Skin epidermis (tissue), 12 donors: Measurements from ENCODE around the gene EFCAB14.
"Not testable (repeated sequence)": the region's sequence is repeated elsewhere in the genome, so short reads cannot be mapped to it uniquely, and the experiment has no call there.

ENCODE experiments used
- H3K27ac ChIP-seq, 21 experiments: fragments of 200-600 bp; sonication (generic) in 11 of 21; one replicate each; pipeline ENCODE4 v1.5.0; 2020; ENCODE audit warnings: mild to moderate bottlenecking in 3 of 21, inconsistent platforms in 2 of 21, moderate library complexity in 2 of 21
- H3K4me3 ChIP-seq, 7 experiments: fragments of 200-600 bp; sonication (generic) in 2 of 7; one replicate each; pipeline ENCODE4 v1.5.0; 2020; ENCODE audit warnings: inconsistent platforms in 2 of 7, mild to moderate bottlenecking in 2 of 7, moderate library complexity in 1 of 7

EFCAB14 gene

GRCh38 chr1:46718727-46719622, at the start of gene EFCAB14:
Gene EFCAB14, minus strand, starts transcription at chr1:46719114. Its CDS starts 1,027 bp downstream, at chr1:46718087.
- Histone ChIP-seq H3K27ac (peak within 1 kb of the TSS; percentile 76 to 98 (median 94)), H3K4me3 (peak within 1 kb of the TSS; percentile 65 to 99 (median 92))

- Histone ChIP-seq H3K4me3 (no peak overlapping the region), H3K27ac (no peak overlapping the region)
Measured at GRCh38 chr1:46768445-46768844, 49.5 kb upstream of the EFCAB14 start.

- no peak overlapping the region for H3K27ac ChIP-seq
Measured at GRCh38 chr1:46767649-46768282, 48.9 kb upstream of the EFCAB14 start.

GRCh38 chr1:46764402-46764801, 45.5 kb upstream of the EFCAB14 start:
- no peak overlapping the region for H3K4me3 ChIP-seq
- no peak overlapping the region for H3K27ac ChIP-seq

More at GRCh38 chr1:46767649-46768282, 48.9 kb upstream of the EFCAB14 start:
- no peak overlapping the region for H3K4me3 ChIP-seq

GRCh38 chr1:46761740-46762139, 42.8 kb upstream of the EFCAB14 start:
- Histone ChIP-seq H3K27ac (no peak overlapping the region), H3K4me3 (no peak overlapping the region)

- Histone ChIP-seq H3K27ac (no peak overlapping the region), H3K4me3 (no peak overlapping the region)
Measured at GRCh38 chr1:46760558-46761166, 41.7 kb upstream of the EFCAB14 start.

- H3K4me3 ChIP-seq = no peak overlapping the region
- H3K27ac ChIP-seq = peak overlapping the region in 14 of 21 experiments; percentile 10 to 78 (median 57)
Measured at GRCh38 chr1:46757956-46758528, 39.1 kb upstream of the EFCAB14 start.

GRCh38 chr1:46757247-46757955, 38.5 kb upstream of the EFCAB14 start:
- Histone ChIP-seq H3K27ac (peak overlapping the region in 14 of 21 experiments; percentile 10 to 78 (median 57)), H3K4me3 (no peak overlapping the region)

- Histone ChIP-seq H3K27ac (peak overlapping the region in 7 of 21 experiments; percentile 4 to 79 (median 55)), H3K4me3 (no peak overlapping the region)
Measured at GRCh38 chr1:46755121-46755520, 36.2 kb upstream of the EFCAB14 start.

GRCh38 chr1:46754707-46755106, 35.8 kb upstream of the EFCAB14 start:
- not testable (repeated sequence) for H3K4me3 ChIP-seq
- H3K27ac ChIP-seq = peak overlapping the region in 6 of 21 experiments; percentile 4 to 79 (median 39)

GRCh38 chr1:46753985-46754384, 35.1 kb upstream of the EFCAB14 start:
- peak overlapping the region in 3 of 21 experiments; percentile 19 to 71 (median 60) for H3K27ac ChIP-seq
- H3K4me3 ChIP-seq = no peak overlapping the region

GRCh38 chr1:46749921-46750404, 31.0 kb upstream of the EFCAB14 start:
- Histone ChIP-seq H3K4me3 (no peak overlapping the region), H3K27ac (peak overlapping the region in 16 of 21 experiments; percentile 12 to 84 (median 67))

GRCh38 chr1:46749404-46749803, 30.5 kb upstream of the EFCAB14 start:
- no peak overlapping the region for H3K4me3 ChIP-seq
- peak overlapping the region in 16 of 21 experiments; percentile 12 to 84 (median 67) for H3K27ac ChIP-seq

GRCh38 chr1:46747683-46748288, 28.9 kb upstream of the EFCAB14 start:
- no peak overlapping the region for H3K27ac ChIP-seq
- H3K4me3 ChIP-seq = no peak overlapping the region

GRCh38 chr1:46742069-46742468, 23.2 kb upstream of the EFCAB14 start:
- Histone ChIP-seq H3K27ac (no peak overlapping the region), H3K4me3 (no peak overlapping the region)

- Histone ChIP-seq H3K4me3 (no peak overlapping the region), H3K27ac (no peak overlapping the region)
Measured at GRCh38 chr1:46735708-46736324, 16.9 kb upstream of the EFCAB14 start.

GRCh38 chr1:46728327-46728873, 9.5 kb upstream of the EFCAB14 start:
- H3K27ac ChIP-seq = not testable (repeated sequence)

GRCh38 chr1:46725736-46726108, 6.8 kb upstream of the EFCAB14 start:
- no peak overlapping the region for H3K4me3 ChIP-seq
- H3K27ac ChIP-seq = no peak overlapping the region

More at GRCh38 chr1:46728327-46728873, 9.5 kb upstream of the EFCAB14 start:
- H3K4me3 ChIP-seq = not testable (repeated sequence)
